Right atrium auricular region (tissue), 2 donors: ENCODE results near the gene MAP1A. TPM values are rescaled to one million over a fixed set of nuclear protein-coding genes. Genes with fewer than 3 reads are reported as not detected.
A peak's percentile ranks its signal among the peaks of the same experiment; 100 is the strongest.

Experiments
- DNase-seq: peaks from one replicate; pipeline ENCODE4 v3.0.0-alpha.2; 2019; ENCODE audit warnings: low spot score
- H3K27ac ChIP-seq, 2 donors: fragments of 200-600 bp; sonication (generic); 1 replicate in 1 of 2; 2 replicates in 1 of 2; pipeline ENCODE4 v1.5.1; 2016 to 2019
- H3K27me3 ChIP-seq, 2 donors: fragments of 200-600 bp; sonication (generic); one replicate each; pipeline versions ENCODE4 v1.5.1 to v1.6.0; 2017 to 2019
- H3K36me3 ChIP-seq: fragments of 200-600 bp; sonication (generic); one replicate; pipeline ENCODE4 v1.5.1; 2016
- H3K4me1 ChIP-seq, 2 donors: fragments of 200-600 bp; sonication (generic); one replicate each; pipeline versions ENCODE4 v1.5.1 to v1.6.0; 2017 to 2019
- H3K4me3 ChIP-seq, 2 donors: fragments of 200-600 bp; sonication (generic); 1 replicate in 1 of 2; 2 replicates in 1 of 2; pipeline ENCODE4 v1.5.1; 2017 to 2019; ENCODE audit warnings: mild to moderate bottlenecking in 1 of 2, moderate library complexity in 1 of 2
- H3K9me3 ChIP-seq, 2 donors: fragments of 200-600 bp; sonication (generic); one replicate each; pipeline ENCODE4 v1.5.1; 2019
- total RNA-seq, 2 donors: library from RNA; depleted of rRNA; stranded (reverse); fragments of >200 nt; gene quantifications; one replicate each; pipeline ENCODE4 v1.1.0, GENCODE V29; 2016
- TF ChIP-seq, protein P1 (sequence below), 2 donors: fragments of 200-600 bp; sonication (generic); IDR thresholded peaks; one replicate each; pipeline ENCODE4 v1.5.1; 2019; ENCODE audit warnings: antibody characterized with exemption in 2 of 2

The MAP1A gene
- 10 to 100 TPM; 39.3 to 52.7 TPM for total RNA-seq

DNA sequence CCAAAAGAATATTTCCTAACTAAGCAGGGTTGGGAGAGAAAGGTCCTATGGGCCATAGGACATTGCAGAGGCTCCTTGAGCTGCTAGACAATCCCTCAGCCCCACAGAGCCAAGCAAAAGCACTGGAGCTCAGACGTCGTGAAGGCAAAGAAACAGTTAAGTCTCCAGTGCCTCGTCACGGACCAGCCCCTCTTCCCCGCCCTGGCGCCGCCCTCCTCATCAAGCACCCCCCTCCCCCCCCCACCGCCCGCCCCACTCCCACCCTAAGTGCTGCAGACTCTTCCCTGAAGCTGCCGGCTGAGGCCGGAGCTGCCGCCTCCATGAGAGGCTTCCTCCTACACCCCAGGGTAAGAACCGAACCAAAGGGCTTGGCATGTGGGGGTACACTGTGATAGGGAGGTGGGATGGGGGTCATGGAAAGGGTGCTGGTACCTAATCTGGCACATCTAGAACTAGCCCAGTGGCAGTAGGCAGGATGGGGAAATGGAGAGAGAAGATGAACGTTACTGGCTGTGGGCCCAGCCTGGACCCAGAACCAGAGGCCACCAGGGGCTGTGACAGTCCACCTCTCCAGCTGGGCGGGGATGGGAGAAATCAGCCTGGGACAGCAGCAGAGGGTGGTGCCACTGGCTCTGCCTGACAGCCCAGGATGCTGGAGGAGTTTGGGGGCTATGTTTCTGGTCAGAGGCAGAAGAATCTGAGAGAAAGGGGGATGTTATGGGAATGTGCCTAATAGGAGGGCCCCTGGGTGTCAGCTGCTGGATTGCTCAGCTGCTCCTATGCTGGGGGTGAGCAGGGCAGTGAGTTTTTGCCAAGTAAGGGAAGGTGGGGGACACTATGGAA is at the start of gene MAP1A:
Gene MAP1A, plus strand, starts transcription at position 255 of the 843 bp plus-strand sequence. CDS start 3,866 bp downstream, outside the sequence.
- DNase-seq: peak; percentile 74
- Histone ChIP-seq H3K36me3 (peaks cover 22% of the 10 kb centered on the region), H3K4me3 (peak within 1 kb of the TSS; percentile 53 to 60), H3K27me3 (no peaks in the 10 kb centered on the region), H3K27ac (peak within 1 kb of the TSS; percentile 85 to 86), H3K4me1 (peaks cover 0 to 47% of the 10 kb centered on the region in 2 donors), H3K9me3 (no peaks in the 10 kb centered on the region)
- TF ChIP-seq, protein P1, sequence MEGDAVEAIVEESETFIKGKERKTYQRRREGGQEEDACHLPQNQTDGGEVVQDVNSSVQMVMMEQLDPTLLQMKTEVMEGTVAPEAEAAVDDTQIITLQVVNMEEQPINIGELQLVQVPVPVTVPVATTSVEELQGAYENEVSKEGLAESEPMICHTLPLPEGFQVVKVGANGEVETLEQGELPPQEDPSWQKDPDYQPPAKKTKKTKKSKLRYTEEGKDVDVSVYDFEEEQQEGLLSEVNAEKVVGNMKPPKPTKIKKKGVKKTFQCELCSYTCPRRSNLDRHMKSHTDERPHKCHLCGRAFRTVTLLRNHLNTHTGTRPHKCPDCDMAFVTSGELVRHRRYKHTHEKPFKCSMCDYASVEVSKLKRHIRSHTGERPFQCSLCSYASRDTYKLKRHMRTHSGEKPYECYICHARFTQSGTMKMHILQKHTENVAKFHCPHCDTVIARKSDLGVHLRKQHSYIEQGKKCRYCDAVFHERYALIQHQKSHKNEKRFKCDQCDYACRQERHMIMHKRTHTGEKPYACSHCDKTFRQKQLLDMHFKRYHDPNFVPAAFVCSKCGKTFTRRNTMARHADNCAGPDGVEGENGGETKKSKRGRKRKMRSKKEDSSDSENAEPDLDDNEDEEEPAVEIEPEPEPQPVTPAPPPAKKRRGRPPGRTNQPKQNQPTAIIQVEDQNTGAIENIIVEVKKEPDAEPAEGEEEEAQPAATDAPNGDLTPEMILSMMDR (IDR thresholded peaks at IDR 0.05): no peak

DNA sequence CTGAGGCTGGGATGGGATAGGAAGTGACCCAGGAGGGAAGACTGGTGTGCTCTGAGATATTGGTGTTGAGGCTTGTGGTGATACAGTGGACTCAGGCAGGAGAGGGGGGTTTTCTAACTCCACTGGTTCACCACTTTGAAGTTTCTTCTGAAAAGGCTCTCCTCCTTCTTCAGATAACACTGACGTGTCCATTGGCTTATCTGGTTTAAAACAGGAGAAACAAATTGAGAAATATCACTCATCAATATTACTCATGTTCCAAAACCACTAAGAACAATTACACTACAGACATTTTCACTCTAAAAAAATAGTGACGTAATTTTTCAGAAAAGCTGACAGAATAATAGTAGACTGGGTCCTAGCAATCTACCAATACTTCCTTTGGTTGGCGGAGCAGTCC is 47.5 kb upstream of the MAP1A start:
- no peak overlapping the region for H3K4me3 ChIP-seq
- no peak overlapping the region for H3K27ac ChIP-seq
- H3K9me3 ChIP-seq: no peaks in the 10 kb centered on the region
- no peaks in the 10 kb centered on the region for H3K27me3 ChIP-seq
- no peaks in the 10 kb centered on the region for H3K4me1 ChIP-seq
- TF ChIP-seq, protein P1 (IDR thresholded peaks at IDR 0.05): no peak
- H3K36me3 ChIP-seq: peaks cover 52% of the 10 kb centered on the region
- no peak for DNase-seq

DNA sequence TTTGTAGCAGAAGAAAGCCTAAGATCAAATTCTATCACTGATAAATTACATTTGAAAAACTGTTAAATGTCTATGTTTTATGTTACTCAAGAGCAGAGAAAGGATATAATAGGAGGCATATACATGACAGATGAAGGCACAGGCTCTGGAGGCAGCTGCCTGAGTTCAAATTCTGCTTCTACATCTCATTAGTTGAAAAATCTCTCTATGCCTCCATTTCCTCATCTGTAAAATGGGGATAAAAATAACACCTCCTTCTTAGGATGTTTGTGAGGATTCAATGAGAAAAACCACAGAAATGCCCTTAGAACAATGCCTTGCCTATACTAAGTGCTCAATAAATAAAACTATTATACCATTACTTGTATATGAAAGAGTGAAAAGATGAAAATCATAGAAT is 45.4 kb upstream of the MAP1A start:
- TF ChIP-seq, protein P1 (IDR thresholded peaks at IDR 0.05): no peak
- Histone ChIP-seq H3K27ac (no peak overlapping the region), H3K9me3 (no peaks in the 10 kb centered on the region), H3K4me1 (no peaks in the 10 kb centered on the region), H3K36me3 (peaks cover 66% of the 10 kb centered on the region), H3K4me3 (no peak overlapping the region), H3K27me3 (no peaks in the 10 kb centered on the region)
- DNase-seq: no peak

DNA sequence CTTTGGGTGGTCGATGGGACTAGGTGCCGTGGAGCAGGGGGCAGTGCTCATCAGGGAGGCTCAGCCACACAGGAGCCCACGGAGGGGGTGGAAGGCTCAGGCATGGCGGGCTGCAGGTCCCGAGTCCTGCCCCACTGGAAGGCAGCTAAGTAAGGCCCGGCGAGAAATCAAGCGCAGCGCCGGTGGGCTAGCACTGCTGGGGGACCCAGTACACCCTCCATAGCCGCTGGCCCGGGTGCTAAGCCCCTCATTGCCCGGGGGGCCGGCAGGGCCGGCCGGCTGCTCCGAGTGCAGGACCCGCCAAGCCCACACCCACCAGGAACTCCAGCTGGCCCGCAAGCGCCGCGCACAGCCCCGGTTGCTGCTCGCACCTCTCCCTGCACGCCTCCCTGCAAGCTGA is 43.5 kb upstream of the MAP1A start:
- TF ChIP-seq, protein P1 (IDR thresholded peaks at IDR 0.05): no peak
- H3K9me3 ChIP-seq: no peaks in the 10 kb centered on the region
- DNase-seq: no peak
- H3K27ac ChIP-seq: no peak overlapping the region
- H3K27me3 ChIP-seq: no peaks in the 10 kb centered on the region
- H3K4me1 ChIP-seq: no peaks in the 10 kb centered on the region
- H3K4me3 ChIP-seq: no peak overlapping the region
- H3K36me3 ChIP-seq: peaks cover 75% of the 10 kb centered on the region

DNA sequence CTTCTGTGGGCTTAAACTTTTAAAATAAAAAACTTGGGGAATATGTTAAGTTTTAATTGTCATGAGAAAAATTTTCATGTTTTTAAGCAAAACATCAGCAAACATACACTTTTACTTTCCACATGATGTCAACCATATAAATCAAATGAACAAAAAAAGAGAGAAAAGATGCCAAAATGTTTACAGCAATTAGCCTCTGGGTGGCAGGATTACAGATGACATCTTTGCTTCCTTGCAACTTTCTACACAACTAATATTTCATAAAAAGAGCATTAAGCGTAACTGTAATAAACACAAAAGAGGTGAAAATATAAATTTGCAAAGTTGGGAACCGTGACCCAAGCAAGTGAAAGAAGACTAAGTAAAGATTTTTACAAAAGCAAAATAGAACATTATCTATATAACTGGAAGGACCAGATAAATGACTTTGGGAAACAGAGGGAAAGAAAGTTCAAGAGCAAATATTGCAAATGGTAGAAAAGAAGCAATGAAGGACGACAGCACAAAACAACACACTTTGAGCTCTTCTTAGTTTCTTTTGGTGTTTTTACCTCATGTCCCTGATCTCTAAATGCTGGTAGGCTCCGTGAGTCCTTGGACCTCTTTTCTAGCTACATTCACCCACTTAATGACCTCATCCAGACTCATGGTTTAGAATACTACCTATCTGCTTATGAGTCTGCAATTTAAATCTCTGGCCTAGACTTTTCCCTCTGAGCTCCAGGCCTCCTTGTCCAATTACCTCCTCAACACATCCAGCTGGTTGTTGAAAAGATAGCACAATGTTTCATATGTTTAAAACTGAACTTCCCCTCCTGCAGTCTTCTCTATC is 33.9 kb upstream of the MAP1A start:
- Histone ChIP-seq H3K36me3 (peaks cover 28% of the 10 kb centered on the region), H3K4me3 (no peak overlapping the region), H3K27ac (no peak overlapping the region), H3K27me3 (no peaks in the 10 kb centered on the region), H3K4me1 (no peaks in the 10 kb centered on the region), H3K9me3 (no peaks in the 10 kb centered on the region)
- TF ChIP-seq, protein P1 (IDR thresholded peaks at IDR 0.05): peak; percentile 14 to 55
- no peak for DNase-seq
